NCI-H748 (cell line): ENCODE measurements around the gene CATSPERE.
"Not testable (repeated sequence)": the region's sequence is repeated elsewhere in the genome, so short reads cannot be mapped to it uniquely, and the experiment has no call there.

Source experiments
- DNase-seq: peaks from one replicate; lab custom pipeline; 2025; ENCODE audit not compliant: unreplicated experiment; lab: John Stamatoyannopoulos, UW

CATSPERE gene

DNA sequence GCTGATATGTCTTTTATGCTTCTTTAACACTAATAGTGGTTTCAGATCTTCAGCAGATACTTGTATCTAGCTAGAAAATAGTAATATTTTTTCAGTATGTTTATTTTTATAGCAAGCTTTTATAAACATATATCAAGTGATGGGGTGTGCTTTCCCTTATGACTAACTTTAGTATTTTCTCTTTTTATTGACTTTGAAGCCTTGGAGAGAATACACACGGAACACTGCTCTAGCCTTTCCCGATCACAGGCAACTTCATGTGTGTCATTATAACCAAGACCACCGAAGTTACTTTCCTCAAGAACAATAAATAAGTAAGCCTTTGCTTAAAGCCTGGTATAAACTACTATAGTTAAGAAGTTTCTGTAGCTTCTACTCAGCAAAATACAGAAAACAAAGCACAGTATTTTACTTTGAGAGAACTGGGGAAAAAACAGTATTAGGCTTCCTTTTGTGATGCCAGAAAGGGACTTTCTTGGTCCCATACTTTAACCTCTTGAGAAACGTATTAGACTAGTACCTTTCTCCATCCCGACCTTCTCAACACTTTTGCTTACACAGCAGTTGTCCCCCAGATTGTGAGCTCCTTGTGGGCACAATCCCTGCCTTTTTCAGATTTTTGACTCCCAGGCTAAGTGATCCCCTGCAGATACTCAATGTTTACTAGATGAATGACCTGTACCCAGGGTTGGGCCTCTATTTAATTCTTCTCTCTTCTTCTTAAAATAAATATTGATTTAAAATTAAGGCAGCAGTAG, 12.6 kb upstream of the CATSPERE start:
- no peak for DNase-seq

DNA sequence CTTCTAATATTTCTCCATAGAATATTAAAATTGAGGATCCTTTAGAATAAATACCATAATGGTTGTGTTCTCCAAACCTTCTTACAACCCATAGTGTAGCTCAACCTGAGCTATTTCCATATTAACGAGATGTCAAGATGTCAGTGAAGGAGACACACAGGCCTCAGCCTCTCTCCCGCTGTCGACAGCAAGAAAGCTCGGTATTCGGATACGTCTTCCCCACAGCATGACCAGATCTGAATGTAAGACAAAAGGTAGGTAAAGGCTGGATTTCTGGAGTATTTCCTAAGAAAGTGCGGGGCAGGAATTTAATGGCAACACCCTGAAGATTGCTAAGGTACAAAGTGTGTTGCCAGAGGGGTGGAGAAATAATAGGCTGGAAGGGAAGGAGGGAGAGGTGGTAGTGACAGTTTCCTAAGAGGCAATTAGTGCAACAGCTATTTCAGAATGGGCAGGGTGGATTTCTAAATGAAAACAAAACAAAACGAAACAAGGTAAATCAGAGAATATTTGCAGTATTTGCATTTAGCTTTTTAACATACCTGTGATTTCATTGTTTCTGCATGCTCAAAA, 11.1 kb upstream of the CATSPERE start:
- no peak for DNase-seq

- peak; percentile 46 for DNase-seq
Observed at GRCh38 chr1:244450597-244451538, 10.2 kb upstream of the CATSPERE start.

- peak; percentile 64 for DNase-seq
Observed at GRCh38 chr1:244451539-244451950, 9.5 kb upstream of the CATSPERE start, which contains the start of gene ADSS2. TSS of gene ADSS2 (minus strand) at chr1:244451909. CDS start at chr1:244451817, 92 bp downstream.

DNA sequence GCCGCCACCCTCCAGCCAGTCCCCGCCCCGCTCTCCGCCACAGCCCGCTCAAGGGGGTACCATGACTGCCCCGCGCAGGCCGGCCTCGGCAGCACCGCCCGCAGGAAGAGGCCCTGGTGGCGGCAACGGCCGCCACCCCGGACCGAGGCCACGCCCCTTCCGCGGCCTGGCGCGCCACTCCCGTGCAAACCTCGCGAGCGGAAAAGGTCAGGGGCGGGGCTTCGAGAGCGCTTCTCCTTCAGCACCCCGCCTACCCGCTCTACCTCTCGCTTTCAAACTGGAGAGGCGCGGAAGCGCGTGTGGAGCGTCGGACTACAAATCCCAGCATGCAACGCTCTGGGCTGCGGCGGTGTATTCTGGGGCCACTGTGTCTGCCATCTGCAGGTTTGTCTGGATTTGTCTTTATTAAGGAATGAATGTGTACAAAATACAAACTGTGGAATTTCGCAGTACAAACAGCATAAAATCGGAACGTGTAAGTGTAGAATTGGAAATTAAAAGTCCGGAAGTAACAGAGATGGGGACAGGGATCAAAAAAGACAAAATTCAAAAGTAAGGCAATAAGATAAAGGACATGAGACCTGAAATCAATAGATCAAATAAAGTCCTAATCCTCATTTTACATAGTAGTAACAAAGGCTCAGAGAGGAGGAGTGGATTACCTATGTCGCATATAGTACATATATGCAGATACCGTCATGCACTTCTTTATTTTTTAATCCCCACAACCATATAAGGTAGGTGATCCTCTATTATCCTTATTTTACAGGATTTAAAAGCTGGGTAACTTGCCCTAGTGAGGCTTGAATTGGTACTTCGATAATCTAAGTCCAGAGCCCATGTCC, 8.9 kb upstream of the CATSPERE start:
- peak; percentile 98 for DNase-seq

- DNase-seq: no peak
Observed at GRCh38 chr1:244454412-244454811, 6.7 kb upstream of the CATSPERE start.

DNA sequence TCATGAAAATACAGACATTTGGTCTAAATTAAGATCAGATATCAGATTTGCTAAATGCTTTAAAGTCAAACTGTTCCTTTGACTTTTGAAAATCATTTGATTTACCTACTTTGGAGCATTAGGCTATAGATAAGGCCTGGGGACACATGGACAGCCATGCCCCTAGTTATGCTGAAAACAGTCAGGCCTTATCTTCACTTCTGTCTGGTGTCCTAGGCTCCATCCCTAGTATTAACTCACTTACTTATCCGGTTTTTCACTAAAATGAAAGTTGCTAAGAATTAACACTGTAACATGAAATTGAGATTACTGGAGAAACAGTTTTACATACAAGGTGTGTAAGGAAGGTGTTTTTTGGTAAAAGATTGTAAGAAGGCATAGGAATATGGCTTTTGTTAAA, 4.5 kb upstream of the CATSPERE start:
- no peak for DNase-seq

DNA sequence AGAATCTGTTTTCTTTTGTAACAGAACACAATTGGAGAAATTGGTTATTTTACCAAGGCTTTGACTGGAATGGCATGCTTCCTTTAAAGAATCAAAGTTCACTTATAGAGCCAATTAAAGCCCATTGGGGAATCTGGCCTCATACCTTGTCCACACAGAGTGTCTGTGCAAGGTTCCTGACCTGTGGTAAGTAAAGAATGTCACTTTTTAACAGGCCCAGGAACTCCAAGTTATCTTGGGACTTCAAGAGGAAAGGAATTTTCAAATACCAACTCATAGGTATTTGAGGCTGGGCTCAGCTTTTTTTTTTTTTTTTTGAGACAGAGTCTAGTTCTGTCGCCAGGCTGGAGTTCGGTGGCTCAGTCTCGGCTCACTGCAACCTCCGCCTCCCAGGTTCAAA, 2.3 kb upstream of the CATSPERE start:
- no peak for DNase-seq

DNA sequence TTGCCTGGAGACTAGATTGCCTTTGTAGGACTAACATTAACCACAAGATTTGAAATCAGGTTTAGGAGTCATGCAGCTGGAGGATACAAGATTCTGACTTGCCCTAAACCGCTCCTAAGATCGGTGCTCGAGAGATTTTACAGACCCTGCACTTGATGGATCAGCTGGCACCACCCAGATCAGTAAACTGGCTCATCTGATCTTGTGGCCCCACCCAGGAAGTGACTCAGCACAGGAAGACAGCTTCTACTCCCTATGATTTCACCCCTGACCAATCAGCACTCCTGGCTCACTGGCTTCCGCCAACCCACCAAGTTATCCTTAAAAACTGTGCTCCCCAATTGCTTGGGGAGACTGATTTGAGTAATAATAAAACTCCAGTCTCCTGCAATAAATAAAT, 876 bp upstream of the CATSPERE start:
- no peak for DNase-seq

- no peak for DNase-seq
Observed at GRCh38 chr1:244466724-244467123, 5.7 kb downstream of the CATSPERE start.

DNA sequence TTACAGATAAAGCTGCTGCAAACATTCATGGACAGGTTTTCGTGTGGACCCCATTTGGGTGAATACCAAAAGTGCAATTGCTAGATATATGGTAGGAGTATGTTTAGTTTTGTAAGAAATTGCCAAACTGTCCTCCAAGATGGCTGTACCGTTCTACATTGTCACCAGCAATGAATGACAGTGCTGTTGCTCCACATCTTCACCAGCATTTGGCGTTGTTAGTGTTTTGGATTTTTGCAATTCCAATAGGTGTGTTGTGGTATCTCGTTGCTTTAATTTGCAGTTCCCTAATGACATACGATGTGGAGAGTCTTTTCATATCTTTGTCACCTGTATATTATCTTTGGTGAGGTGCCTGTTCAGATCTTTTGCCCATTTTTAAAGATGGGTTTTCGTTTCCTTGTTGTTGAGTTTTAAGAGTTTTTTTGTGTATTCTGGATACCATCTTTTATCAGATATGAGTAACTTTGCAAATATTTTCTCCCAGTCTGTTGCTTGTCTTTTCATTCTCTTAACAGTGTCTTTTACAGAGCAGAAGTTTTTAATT, 12.1 kb downstream of the CATSPERE start:
- no peak for DNase-seq

DNA sequence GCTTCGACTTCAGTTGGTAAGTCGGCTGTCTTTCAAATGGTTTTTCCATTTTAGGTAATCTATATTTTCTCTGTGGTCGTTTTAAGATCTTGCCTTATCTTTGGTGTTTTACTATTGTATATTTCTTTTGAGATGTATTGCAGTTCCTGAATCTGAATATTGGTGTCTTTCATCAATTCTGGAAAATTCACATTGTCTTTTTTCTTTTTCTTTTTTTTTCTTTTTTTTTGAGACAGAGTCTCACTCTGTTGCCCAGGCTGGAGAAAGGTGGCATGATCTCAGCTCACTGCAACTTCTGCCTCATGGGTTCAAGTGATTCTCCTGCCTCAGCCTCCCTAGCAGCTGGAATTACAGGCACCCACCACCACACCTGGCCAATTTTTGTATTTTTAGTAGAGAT, 23.9 kb downstream of the CATSPERE start:
- not testable (repeated sequence) for DNase-seq

- DNase-seq: no peak
Observed at GRCh38 chr1:244494653-244495052, 33.6 kb downstream of the CATSPERE start.

DNA sequence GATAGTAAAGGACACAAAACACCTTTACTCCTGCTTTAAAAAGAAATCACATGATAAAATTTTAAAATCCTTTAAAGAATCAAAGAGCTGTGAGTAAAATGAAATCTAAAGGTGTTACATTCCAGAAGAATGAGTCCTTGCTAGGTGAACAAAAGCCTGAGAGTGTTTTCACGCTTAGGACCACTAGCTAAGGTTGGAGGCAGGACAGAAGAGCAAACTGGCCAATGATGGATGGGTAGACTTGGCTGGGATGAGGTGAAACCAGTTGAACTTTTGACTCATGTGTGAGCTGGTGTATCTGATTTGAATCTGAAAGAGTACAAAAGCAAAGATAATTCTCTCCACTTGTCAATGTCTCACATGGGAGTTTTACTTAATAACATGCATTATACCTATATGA, 35.1 kb downstream of the CATSPERE start:
- DNase-seq: no peak

- no peak for DNase-seq
Observed at GRCh38 chr1:244497805-244498204, 36.7 kb downstream of the CATSPERE start.

- not testable (repeated sequence) for DNase-seq
Observed at GRCh38 chr1:244499484-244499883, 38.4 kb downstream of the CATSPERE start.

DNA sequence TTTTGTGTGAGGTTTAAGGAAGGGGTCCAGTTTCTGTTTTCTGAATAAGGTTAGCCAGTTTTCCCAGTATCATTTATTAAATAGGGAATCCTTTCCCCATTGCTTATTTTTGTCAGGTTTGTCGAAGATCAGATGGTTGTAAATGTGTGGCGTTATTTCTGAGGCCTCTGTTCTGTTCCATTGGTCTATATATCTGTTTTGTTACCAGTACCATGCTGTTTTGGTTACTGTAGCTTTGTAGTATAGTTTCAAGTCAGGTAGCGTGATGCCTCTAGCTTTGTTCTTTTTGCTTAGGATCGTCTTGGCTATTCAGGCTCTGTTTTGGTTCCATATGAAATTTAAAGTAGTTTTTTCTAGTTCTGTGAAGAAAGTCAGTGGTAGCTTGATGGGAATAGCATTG, 39.4 kb downstream of the CATSPERE start:
- DNase-seq: not testable (repeated sequence)

DNA sequence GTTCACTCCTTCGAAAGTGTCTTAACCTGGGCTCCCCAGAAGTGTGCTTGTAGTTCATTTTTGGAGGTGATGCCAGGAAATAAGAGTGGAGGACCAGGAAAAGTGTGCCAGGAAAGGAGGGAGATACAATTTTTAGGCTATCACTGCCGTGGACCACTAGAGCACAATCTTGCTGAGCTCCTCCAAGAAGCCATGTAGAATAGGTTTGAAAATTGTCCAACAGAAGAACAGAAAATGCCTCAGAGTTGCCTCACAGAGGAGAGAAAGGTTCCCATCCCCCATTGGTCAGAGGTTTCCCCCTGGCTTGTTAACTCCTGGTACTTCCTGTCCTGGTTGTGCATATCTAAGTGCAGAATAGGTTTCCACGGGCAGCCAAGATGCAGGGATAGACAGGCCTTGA, 41.6 kb downstream of the CATSPERE start:
- peak; percentile 0 for DNase-seq

DNA sequence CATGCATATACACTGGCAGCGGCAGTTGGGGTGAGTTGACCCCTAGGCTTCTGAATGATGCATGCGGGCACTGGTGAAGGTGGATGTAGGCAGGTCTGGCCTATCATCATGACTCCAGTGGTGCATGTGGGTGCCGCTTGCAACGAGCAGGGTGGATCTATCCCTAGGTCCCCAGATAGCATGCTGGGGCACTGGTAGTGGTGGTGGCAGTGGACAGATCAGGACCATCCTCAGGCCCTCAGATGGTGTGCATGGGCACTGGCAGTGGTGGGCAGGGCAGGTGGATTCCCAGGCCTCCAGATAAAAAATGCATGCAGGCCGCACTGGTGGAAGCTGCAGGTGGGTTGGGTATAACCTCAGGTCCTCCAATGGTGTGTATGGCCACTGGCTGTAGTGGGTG, 52.4 kb downstream of the CATSPERE start:
- DNase-seq: no peak

- no peak for DNase-seq
Observed at GRCh38 chr1:244515680-244516079, 54.6 kb downstream of the CATSPERE start.
